HTR-8/SVneo (cell line): Measurements from ENCODE around the gene LRRFIP2.

Experiments
- DNase-seq: peaks from one replicate; pipeline ENCODE4 v3.0.0; 2011; ENCODE audit warnings: low spot score, mixed read lengths; ENCODE audit not compliant: insufficient read length
- FAIRE-seq: peaks from 2 replicates; lab custom pipeline; 2011; peaks lifted over from hg19 to GRCh38; lab: Jason Lieb, UNC

LRRFIP2 gene

DNA sequence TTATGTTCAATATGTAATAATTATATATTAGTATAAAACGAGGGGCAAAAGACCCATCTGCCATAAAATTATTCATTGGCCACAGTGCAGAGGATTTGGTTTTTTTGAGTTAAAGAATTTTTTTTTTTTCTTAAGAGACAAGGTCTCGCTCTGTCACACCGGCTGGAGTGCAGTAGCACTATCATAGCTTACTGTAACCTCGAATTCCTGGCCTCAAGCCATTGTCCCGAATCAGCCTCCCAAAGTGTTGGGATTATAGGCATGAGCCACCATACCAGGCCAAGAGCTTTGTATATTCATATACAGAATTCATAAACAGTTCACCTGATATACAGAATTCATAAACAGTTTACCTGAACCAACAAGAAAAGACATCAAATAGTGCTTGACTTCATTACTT lies 20.2 kb upstream of the LRRFIP2 start:
- FAIRE-seq, result no peak
- DNase-seq, result no peak

DNA sequence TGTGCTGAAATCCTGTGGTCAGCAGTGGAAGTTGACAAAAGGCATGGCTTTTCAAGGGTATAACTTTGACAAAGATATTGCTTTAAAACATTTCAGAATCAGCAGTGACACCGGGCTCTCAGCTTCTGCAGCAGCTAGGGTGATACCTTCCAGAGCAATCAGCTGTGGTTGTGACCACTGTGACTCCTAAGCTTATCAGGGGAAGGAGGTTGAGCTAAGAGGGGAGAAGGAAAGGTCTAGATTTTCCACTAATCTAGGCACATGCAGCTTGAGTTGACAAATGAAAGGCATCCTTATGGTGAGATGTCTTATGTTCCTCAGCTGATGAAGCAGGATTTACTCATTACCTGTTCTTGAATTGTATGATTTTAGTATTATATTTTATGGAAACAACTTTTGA lies 16.3 kb upstream of the LRRFIP2 start:
- DNase-seq (no peak), FAIRE-seq (no peak)

DNA sequence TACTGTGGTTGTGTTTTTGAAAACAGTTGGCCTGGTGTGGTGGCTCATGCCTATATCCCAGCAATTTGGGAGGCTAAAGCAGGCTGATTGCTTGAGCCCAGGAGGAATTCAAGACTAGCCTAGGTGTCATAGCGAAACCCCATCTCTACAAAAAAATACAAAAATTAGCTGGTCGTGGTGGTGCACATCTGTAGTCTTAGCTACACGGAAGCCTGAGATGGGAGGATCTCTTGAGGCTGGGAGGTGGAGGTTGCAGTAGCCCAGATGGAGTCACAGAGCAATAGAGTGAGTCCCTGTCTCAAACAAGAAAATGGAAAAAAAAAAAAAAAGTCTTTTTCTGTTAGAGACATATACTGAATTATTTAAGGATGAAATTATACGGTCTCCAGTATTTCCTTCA lies 14.7 kb upstream of the LRRFIP2 start:
- DNase-seq (no peak), FAIRE-seq (no peak)

DNA sequence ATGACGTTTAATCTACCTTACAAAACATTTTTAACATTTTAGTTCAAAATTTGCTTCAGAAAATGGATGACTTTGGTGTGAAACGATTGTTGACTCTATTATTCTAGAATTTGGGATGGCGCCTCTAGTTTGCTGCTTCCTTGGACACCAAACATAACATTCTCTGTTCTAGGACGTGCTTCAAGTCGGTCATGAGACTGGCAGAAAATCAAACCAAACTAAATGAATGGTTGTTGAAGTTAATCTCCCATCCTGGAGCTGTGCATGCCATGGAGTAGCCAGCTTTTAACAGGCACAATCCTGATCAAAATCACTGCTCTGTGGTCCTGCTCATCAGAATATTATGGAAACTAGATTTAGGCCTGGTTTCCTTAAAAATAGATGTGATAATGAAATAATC lies 9.6 kb upstream of the LRRFIP2 start:
- DNase-seq, result no peak
- no peak for FAIRE-seq

DNA sequence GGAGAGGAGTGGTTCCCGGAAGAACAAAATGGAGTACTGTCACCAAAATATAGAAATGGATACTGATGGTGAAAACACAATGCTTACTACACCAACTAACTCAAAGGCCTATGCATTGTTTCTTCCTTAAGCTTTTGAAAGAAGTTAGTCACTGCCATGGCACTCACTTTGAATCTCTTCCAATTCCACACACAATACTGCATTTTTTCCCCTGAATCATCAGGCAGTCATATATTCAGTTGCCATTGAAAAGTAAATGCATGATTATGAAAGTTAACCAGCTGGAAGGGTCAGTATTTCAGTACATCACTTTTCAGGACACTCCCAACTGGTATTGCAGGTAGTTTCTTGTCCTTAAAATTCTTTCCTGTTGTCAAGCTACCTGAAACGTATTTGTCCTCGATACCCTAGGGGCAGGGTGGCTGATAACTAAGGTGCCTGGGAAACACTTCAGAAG lies 9.0 kb upstream of the LRRFIP2 start:
- FAIRE-seq (no peak), DNase-seq (no peak)

DNA sequence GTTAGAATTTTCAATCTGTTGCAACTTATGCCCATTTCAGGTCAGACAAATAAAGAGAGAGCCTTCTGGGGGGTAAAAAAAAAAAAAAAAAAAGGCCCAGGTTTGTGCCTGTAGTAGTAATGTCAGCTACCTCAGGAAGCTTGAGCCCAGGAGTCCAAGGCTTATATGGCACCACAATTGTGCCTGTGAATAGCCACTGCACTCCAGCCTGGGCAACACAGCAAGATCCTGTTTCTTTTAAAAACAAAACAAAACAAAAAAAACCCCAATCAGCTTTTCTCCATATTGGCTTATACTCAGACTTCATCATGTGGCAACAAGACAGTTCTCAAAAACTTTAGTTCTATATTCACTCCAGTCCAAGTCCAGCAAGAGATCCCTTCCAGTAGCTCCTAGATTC lies 8.4 kb upstream of the LRRFIP2 start:
- DNase-seq, result no peak
- FAIRE-seq, result no peak

DNA sequence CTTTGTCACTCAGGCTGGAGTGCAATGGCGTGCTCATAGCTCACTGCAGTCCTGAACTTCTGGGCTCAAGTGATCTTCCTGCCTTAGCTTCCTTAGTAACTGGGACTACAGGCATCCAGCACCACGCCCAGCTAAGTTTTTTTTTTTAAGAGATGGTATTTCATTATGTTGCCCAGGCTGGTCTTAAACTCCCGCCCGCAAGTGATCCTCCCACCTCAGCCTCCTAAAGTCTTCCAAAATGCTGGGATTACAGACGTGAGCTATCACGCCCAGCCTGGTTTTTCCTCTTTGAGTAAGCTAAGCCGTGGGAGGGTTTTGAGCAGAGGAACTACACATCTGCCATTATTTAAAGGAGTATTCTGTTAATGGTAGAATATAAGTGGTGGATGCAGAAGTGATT lies 7.4 kb upstream of the LRRFIP2 start:
- no peak for FAIRE-seq
- DNase-seq, result no peak

DNA sequence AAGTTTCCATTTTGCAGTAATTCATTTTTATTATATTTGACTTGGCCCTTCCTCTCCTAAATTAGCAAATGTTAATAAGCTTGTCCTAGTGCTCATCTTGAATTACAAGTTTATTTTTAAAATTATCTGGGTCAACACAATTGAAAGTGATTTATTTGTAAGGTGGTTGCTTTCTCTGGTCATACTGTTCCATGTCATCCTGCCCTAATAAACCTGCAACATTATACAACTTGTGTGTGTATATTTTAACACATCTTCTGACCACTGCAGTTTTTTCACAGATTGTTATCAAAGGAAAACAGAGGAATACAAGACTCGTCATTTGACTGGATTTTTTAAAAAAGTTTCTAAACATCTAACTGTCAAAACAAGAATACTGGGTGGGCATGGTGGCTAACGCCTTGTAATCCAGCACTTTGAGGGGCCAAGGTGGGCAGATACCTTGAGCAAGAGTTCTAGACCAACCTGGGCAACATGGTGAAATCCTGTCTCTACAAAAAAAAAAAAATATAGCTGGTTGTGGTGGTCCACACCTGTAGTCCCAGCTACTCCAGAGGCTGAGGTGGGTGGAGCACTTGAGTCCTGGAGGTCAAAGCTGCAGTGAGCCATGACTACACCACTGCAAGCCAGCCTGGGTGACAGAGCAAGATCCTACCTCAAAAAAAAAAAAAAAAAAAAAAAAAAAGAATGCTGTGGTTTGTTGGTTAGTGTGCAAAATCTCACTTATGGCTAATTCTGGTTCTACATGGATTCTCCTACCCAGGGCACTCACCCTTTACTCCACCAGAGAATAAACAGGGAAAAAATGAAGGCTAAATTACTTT lies 5.0 kb upstream of the LRRFIP2 start:
- FAIRE-seq (no peak), DNase-seq (no peak)

DNA sequence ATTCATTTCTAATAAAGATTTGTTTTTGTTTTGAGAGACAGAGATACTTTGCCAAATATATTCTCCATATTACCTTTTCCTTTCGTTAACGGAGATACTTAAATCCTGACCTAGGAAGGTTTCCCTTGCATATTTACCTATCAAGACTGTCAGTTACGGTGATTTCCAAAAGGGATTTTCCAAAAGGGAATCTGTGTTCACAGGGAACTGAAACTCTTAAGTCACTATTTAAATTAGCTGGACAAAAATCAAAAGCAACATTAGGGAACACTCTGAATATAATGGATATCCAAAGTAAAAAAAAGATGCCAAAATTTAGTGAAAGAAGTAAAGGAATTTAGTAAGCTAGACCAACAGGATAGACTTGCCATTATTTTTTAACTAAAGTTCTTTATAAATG lies 576 bp downstream of the LRRFIP2 start:
- FAIRE-seq (no peak), DNase-seq (no peak)

DNA sequence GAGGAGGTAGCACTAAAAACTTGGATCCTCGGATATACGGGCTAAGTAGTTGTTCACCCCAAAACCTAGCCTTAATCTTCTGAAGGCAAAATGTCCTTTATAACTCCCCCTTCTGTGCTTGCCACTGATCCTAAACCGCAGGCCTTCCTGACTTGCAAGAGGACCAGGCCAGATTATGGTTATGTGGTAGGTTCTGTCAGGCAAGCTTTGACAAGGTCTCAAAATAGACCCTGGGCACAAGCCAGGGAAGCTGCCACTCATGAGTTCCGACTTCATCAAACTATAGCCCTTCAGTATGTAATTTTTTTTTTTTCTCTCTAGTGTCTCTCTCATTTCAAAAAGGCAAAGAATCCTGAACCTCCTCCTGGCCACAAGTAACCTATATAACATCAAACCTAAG lies 3.2 kb downstream of the LRRFIP2 start:
- FAIRE-seq, result no peak
- DNase-seq, result no peak

DNA sequence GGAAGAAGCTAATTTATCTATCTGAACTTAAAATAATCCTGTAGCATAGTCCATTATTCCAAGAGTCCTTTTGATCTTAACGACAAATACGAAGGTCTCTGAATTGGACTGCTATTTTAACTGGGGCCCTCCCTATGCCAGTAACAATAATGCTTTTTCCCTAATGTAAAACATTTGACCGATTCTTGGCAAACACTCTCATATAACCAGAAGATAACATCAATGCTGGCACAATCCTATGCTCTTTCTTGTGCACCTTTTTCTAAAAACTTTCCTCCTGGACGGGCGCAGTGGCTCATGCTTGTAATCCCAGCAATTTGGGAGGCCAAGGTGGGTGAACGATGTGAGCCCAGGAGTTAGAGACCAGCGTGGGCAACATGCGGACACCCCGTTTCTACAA lies 3.9 kb downstream of the LRRFIP2 start:
- DNase-seq (no peak), FAIRE-seq (no peak)

DNA sequence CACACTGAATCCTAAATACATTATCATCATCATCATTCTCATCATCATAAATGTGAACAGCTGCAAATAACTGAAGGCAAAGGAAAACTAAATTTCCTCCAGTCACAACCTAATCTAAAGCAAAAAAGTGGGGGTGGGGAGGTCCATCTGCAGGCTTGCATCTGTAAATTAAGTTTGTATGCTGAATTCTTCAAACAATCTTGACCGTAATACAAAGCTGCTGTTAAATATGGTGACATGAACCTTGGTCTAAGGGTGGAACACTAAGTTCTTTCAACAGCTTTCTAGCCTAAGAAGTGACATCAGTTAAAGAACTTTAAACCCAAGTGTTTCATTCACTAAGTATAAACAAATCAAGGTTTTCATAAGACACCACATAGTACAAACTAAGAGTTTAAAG lies 4.3 kb downstream of the LRRFIP2 start:
- DNase-seq (no peak), FAIRE-seq (no peak)

DNA sequence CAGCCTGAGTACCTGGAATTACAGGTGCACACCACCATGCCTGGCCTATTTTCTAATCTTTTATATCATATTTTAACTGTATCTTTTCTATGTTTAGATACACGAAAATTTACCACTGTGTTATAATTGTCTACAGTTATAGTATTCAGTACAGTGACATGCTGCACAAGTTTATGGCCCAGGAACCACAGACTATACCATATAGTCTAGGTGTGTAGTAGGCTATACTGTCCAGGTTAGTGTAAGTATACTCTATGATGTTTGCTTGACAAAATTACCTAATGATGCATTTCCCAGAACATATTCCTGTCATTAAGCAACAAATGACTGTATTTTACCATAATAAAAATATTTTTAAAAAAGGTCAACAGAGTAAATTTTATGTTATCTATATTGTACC lies 5.5 kb downstream of the LRRFIP2 start:
- DNase-seq (no peak), FAIRE-seq (no peak)

DNA sequence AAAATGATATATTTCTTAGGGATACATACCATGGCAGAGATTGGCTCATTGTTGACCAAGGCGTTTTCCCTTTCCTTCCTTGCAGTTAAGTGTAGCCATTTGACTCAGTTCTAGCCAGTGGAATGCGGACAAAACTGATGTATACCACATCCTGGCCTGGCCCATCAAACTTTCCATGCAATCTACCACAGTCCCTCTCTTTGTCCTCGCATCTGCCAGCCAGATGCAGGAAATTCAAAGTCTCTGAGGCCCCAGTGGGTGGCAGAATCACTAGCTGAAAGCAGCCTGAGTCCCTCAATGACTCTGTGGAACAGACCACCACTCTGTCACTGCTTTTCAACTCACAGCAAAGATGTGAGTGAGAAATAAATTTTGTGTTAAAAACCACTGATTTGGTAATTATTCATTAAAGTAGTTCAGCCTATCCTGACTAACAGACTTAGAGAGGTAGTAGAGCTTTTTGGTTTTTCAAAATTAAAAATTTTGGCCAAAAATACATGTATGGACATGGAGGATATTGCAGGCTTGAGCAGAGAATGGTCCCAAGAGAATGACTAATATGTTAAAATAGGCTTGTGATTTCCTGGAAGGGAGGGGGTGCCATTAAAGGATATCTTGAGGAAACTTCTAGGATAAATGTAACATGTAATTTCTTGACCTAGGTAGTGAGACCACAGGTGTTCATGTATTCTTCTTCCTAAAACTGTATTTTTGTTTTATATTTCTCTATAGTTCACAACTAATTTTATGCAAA lies 10.9 kb downstream of the LRRFIP2 start:
- no peak for DNase-seq
- FAIRE-seq, result no peak

DNA sequence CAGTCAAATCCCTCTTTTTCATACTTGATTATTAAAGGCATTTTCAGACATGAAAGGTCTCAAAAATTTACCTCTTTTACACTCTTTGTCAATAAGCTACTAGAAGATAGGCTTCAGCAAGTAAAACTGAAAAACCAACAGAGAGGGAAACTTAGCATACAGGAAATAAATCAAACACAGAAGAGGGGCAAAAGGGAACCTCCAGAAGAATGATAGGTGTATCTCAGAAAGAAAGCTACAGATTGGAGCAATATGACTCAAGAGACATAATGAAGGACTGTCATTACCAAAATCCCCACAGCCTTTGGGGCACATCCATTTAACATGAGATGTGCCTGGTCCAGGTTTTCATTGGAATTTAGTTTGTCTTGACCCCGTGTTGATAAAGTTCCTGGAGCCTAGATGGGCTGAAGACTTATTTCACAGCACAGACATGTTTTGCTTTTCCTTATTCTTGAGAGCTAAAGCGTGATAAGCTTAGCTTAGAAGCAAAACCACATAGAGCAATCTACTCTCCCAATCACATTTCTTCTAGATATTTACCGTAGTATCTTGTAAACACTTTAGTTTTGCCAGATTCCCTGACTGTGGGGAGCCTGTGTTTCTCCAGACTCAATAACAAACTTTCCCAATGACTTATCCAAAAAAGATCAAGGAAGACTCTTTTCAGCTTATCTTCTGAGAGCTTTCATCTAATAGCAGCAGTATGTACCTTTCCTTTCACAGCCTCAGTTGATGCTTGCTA lies 11.7 kb downstream of the LRRFIP2 start:
- DNase-seq (no peak), FAIRE-seq (no peak)

DNA sequence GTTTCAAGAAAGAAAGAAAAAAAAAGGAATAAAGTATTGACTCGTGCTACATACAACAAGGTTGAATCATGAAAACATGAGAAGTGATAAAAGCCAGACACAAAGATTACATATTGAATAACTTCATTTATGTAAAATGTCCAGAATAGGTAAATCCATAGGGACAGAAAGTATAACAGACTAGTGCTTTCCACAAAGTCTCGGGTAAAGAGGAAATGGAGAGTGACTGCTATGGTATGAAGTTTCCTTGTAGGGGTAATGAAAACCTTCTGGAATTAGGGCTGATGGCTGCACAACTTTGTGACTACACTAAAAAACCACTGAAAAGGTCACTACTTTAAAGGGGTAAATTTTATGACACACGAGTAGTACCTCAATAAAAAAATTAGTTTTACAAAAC lies 13.0 kb downstream of the LRRFIP2 start:
- no peak for DNase-seq
- no peak for FAIRE-seq

DNA sequence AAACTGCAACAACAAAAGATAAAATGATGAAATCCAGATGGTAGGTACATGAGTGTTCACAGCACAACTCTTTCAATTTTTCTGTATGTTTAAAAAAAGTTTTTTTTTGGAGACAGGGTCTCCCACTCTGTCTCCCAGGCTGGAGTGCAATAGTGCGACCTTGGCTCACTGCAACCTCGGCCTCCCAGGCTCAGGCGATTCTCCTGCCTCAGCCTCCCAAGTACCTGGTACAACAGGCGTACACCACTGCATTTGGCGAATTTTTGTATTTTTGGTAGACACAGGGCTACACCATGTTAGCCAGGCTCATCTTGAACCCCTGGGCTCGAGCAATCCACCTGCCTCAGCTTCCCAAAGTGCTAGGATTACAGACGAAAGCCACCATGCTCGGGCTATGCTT lies 18.6 kb downstream of the LRRFIP2 start:
- no peak for DNase-seq
- FAIRE-seq, result no peak

DNA sequence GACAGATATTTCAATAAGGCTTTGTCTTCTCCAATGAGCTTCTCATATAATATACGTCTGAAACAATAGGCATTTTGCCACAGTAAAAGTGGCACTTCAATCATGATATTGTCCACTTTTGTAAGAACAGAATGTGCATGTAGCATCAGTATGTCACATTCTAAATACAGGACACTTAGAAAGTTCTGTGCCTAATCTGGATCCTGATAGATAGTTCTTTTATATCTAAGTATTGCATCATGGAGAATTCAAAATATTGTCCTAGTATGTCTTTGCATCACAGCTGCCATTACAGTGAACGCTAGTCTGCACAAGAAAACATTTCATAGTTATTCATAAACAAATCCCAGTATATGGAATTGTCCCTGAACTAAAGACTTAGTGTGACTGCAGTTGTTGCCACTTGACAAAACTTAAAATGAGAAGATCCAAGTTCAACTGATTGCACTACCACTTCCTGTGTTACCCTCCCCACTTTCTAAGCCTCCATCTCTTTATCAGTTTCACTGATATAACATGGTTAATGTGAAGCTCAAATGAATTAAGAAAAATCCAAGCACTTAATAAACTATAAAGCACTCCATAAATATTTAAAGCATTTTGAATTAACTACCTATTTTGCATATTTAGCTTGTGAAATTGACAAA lies 19.6 kb downstream of the LRRFIP2 start:
- DNase-seq (no peak), FAIRE-seq (no peak)

DNA sequence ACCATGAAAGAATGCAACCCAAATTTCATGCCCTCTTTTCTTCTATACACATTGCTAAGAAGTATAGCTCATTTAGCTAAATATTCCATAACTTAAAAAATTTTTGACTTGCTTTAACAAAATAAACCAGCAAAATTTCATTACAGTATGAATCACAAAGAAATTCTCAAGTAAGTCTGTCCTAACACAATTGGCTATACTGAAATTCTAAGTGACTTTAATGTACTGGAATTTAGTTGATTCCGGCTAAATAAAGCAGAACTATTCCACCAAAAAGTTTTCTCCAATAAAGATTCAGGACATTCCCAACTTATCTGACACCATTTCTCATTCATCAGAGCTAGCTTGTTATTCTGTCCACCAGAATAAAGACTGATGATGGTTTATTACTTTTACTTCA lies 23.8 kb downstream of the LRRFIP2 start:
- FAIRE-seq (no peak), DNase-seq (no peak)

DNA sequence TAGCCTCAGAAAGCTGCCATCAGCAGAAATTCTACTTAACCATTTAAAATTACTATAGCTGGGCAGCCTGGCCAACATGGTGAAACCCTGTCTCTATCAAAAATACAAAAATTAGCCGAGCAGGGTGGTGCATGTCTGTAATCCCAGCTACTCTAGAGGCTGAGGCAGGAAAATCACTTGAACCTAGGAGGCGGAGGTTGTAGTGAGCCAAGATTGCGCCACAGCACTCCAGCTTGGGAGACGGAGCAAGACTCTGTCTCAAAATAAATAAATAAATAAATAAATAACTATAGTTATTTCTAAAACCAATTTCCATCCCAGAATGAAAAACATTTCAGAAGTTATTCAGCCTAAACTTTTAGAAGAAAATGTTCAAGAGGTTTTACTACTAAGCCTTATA lies 25.1 kb downstream of the LRRFIP2 start:
- no peak for FAIRE-seq
- DNase-seq, result no peak

DNA sequence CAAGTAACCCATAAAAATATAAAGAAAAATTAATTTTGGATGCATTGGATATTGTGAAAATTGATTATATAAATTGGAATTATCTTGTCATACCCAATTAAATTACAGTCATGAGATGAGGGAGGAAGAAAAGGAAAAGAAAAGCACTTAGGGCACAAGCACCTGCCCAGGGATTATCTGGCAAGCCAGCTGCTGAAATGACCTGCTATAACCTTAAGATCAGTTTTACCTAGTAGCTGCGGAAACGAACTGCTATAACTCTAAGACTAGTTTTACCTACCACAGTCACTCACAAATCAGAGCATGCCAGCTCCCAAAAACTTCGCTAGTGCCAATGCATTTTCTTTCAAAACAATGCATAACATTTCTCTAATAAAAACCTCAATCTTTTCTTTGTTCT lies 26.2 kb downstream of the LRRFIP2 start:
- FAIRE-seq (no peak), DNase-seq (no peak)
